Measurements from ENCODE around the gene TXNL4A. TPM values are rescaled to one million over a fixed set of nuclear protein-coding genes. Genes with fewer than 3 reads are reported as not detected.

The TXNL4A gene
- total and polyA plus RNA-seq, 9 donors = 9.4 to 57.1 (median 42.3) TPM

DNA sequence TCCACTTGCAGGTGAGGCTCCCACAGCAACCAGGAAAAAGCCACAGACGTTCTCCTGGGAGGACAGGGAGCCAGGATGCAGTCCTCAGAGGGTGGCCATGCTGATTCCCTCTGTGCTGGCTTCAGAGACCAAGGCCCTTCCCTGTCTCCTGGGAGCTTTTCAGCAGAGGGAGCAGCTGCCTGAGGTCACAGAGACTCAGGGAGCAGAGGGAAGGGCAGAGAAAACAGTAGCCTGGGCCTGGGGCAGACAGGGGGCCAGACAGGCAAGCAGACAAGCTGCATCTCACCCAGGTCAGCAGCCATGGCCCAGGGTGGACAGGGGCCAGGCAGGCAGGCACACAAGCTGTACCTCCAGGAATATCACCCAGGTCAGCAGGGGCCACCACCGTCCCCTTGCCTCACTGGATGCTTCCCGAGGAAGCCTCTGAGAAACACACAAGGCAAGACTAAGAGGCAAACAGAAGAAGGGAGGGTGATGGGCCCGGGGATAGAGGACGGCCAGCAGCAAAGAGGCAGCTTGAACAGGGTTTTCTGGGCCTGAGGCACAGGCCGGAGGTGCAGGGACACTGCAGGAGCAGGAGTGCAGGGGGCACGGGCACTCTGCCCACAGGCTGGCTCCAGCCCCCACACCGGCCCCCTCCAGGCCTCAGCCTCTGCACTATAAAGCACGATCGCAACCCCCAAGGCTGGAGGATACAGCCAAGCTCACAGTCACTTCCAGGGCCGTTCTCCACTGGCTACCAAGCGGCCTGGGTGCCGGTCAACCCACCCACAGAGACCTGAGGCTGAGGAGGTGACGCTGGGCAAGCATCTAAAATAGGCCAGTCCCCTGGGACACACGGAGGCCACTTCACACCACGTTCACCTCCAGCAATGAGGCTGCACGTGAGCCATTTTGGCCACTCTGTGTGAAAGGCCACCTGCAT is 43.0 kb downstream of the TXNL4A start:
- H3K4me1 ChIP-seq (ENCODE audit: insufficient read depth) = peaks cover 19% of the 10 kb centered on the region
- H3K36me3 ChIP-seq = no peaks in the 10 kb centered on the region
- H3K4me3 ChIP-seq = no peak overlapping the region
- TF ChIP-seq, protein P1, sequence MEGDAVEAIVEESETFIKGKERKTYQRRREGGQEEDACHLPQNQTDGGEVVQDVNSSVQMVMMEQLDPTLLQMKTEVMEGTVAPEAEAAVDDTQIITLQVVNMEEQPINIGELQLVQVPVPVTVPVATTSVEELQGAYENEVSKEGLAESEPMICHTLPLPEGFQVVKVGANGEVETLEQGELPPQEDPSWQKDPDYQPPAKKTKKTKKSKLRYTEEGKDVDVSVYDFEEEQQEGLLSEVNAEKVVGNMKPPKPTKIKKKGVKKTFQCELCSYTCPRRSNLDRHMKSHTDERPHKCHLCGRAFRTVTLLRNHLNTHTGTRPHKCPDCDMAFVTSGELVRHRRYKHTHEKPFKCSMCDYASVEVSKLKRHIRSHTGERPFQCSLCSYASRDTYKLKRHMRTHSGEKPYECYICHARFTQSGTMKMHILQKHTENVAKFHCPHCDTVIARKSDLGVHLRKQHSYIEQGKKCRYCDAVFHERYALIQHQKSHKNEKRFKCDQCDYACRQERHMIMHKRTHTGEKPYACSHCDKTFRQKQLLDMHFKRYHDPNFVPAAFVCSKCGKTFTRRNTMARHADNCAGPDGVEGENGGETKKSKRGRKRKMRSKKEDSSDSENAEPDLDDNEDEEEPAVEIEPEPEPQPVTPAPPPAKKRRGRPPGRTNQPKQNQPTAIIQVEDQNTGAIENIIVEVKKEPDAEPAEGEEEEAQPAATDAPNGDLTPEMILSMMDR (IDR thresholded peaks at IDR 0.05) = no peak
- no peak for TF ChIP-seq POLR2A (IDR thresholded peaks at IDR 0.05)
- TF ChIP-seq EP300 (IDR thresholded peaks at IDR 0.05) = no peak
- WGBS, 3 donors = 77 to 82% (median 78%) methylated on average over 17 of the region's 17 CpGs
- peak in 3 of 5 donors; percentile 8 to 32 (median 18) for DNase-seq
- intact Hi-C loops (cut with DNase I) = no loop called here
- H3K9me3 ChIP-seq = no peaks in the 10 kb centered on the region
- no peak overlapping the region for H3K27ac ChIP-seq
- H3K27me3 ChIP-seq = no peaks in the 10 kb centered on the region

DNA sequence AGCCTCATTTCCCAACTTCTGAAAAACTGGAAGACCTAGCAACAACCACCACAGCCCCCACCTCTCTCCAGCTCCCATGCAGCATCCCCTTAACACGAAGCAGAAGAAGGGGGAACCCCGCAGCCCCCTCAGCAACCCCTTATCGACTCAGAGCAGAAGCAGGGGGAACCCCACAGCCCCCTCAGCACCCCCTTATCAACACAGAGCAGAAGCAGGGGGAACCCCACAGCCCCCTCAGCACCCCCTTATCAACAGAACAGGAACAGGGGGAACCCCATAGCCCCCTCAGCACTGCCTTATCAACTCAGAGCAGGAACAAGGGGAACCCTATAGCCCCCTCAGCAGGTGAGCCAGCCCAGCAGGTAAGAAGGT is 43.6 kb downstream of the TXNL4A start:
- intact Hi-C loops (cut with DNase I) = no loop called here
- Histone ChIP-seq H3K4me3 (no peak overlapping the region), H3K9me3 (no peaks in the 10 kb centered on the region), H3K27ac (no peak overlapping the region), H3K4me1 (ENCODE audit: insufficient read depth) (peaks cover 15% of the 10 kb centered on the region), H3K27me3 (no peaks in the 10 kb centered on the region), H3K36me3 (no peaks in the 10 kb centered on the region)
- DNase-seq = peak in 3 of 5 donors; percentile 4 to 29 (median 8)
- TF ChIP-seq EP300 (IDR thresholded peaks at IDR 0.05) = no peak
- no peak for TF ChIP-seq POLR2A (IDR thresholded peaks at IDR 0.05)
- TF ChIP-seq, protein P1 (IDR thresholded peaks at IDR 0.05) = no peak
- 31 to 58% (median 42%) methylated on average over 2 to 3 of the region's 3 CpGs for WGBS, 3 donors

DNA sequence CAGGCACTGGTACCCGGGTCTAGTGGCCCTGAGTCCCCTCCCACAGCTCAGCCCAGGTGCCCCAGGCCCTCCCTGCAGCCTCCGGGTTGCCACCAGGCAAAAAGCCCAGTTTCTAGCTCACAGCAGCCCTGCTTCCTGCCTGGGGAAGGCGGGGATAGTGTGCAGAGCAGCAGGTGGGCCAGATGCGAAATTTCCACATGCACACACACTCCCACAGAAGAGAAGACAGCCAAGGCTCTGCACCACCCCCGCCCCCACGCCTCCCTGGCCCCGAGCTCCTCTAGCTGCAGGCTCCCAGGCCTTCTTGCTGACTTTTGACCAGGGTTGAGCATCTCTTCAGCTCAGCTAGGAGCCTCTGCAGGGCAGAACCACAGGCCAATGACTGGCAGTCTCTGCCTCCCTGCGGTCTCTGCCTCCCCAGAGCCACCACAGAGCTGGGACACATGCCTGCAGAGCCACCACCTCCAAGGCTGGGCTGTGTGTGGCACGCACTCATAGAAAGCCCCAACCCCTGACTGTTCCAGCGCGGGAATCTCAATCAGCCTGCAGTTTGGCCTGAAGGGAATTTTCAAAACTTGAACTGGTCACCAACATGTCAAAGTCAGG is 44.1 kb downstream of the TXNL4A start:
- intact Hi-C loops (cut with DNase I) = no loop called here
- Histone ChIP-seq H3K4me3 (no peak overlapping the region), H3K36me3 (no peaks in the 10 kb centered on the region), H3K27me3 (no peaks in the 10 kb centered on the region), H3K4me1 (ENCODE audit: insufficient read depth) (peaks cover 12% of the 10 kb centered on the region), H3K9me3 (no peaks in the 10 kb centered on the region), H3K27ac (no peak overlapping the region)
- WGBS, 3 donors = 29 to 30% (median 29%) methylated on average over 11 of the region's 11 CpGs
- TF ChIP-seq, protein P1 (IDR thresholded peaks at IDR 0.05) = no peak
- no peak for TF ChIP-seq EP300 (IDR thresholded peaks at IDR 0.05)
- no peak for TF ChIP-seq POLR2A (IDR thresholded peaks at IDR 0.05)
- peak; percentile 62 to 80 (median 72) for DNase-seq

DNA sequence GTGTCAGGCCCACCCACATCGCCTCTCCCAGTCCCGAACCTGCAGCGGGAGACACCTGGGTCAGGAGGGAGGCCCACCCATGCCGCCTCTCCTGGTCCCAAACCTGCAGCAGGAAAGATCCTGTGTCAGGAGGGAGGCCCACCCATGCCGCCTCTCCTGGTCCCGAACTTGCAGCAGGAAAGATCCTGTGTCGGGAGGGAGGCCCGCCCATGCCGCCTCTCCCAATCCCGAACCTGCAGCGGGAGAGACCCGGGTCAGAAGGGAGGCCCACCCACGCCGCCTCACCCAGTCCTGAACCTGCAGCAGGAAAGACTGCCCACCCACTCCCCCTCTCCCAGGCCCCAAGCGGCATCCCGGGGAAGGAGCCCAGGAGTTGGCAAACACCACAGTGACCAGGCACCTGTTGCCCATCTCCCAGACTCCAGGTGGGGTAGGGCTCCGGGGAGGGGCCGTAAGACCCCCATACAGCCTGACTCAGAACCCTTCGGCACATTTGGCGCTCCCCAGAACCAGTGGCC is 44.7 kb downstream of the TXNL4A start:
- Histone ChIP-seq H3K9me3 (no peaks in the 10 kb centered on the region), H3K27ac (no peak overlapping the region), H3K4me1 (ENCODE audit: insufficient read depth) (peaks cover 11% of the 10 kb centered on the region), H3K36me3 (no peaks in the 10 kb centered on the region), H3K27me3 (no peaks in the 10 kb centered on the region), H3K4me3 (no peak overlapping the region)
- intact Hi-C loops (cut with DNase I) = no loop called here
- 74 to 80% (median 76%) methylated on average over 18 to 20 of the region's 20 CpGs for WGBS, 3 donors
- TF ChIP-seq, protein P1 (IDR thresholded peaks at IDR 0.05) = no peak
- TF ChIP-seq EP300 (IDR thresholded peaks at IDR 0.05) = no peak
- TF ChIP-seq POLR2A (IDR thresholded peaks at IDR 0.05) = no peak
- DNase-seq = no peak

Data from ovary (tissue), 9 donors.